Pancreas (tissue), 10 donors: ENCODE measurements around the gene CEP85L. TPM values are rescaled to one million over a fixed set of nuclear protein-coding genes. Genes with fewer than 3 reads are reported as not detected.

Source experiments
- ATAC-seq, 4 donors: fragments of 200-7000 bp; cut with Tn5 transposase; one replicate each; pipeline versions ENCODE4 v1.8.0 to v1.9.1; 2020; ENCODE audit warnings: mild to moderate bottlenecking in 4 of 4, moderate library complexity in 4 of 4
- DNase-seq, 6 donors: peaks; one replicate each; pipeline ENCODE4 v3.0.0-alpha.2; 2020
- FAIRE-seq: peaks from 2 replicates; lab custom pipeline; 2012; peaks lifted over from hg19 to GRCh38; lab: Jason Lieb, UNC
- H3K27ac ChIP-seq, 4 donors: fragments of 200-600 bp; sonication (generic); 1 replicate in 3 of 4; 2 replicates in 1 of 4; pipeline versions ENCODE4 v1.5.0 to v1.8.0; 2020
- H3K27me3 ChIP-seq, 4 donors: fragments of 200-600 bp; one replicate each; pipeline ENCODE4 v1.8.0; 2021
- H3K36me3 ChIP-seq, 3 donors: fragments of 200-600 bp; sonication (generic) in 1 of 3; one replicate each; pipeline versions ENCODE4 v1.5.0 to v1.8.0; 2020 to 2021
- H3K4me1 ChIP-seq, 3 donors: fragments of 200-600 bp; one replicate each; pipeline ENCODE4 v1.8.0; 2021
- H3K4me3 ChIP-seq, 4 donors: fragments of 200-600 bp; sonication (generic) in 2 of 4; one replicate each; pipeline versions ENCODE4 v1.5.0 to v1.8.0; 2020 to 2021
- H3K9me3 ChIP-seq, 4 donors: fragments of 200-600 bp; one replicate each; pipeline ENCODE4 v1.8.0; 2021
- CTCF ChIP-seq, 4 donors: fragments of 200-600 bp; sonication (generic) in 3 of 4; IDR thresholded peaks; one replicate each; pipeline versions ENCODE4 v1.5.0 to v1.8.0; 2021; ENCODE audit warnings: antibody characterized with exemption in 4 of 4
- WGBS, 2 donors: extraction: QIAGEN DNeasy Blood & Tissue Kit; methylation state at CpG; one replicate each; pipeline ENCODE4 v1.1.7; 2013; 5-methylcytosine and 5-hydroxymethylcytosine counted together
- intact Hi-C, 3 donors: fragments of 100-400 bp; cut with DNase I; formaldehyde crosslinking; loops; one replicate each; pipeline versions ENCODE4 v1.11.1 to v1.14.2; 2022
- polyA plus RNA-seq, 2 donors: library from polyadenylated mRNA; stranded (reverse); fragments of 200-250 nt; gene quantifications; one replicate each; pipeline ENCODE4 v1.2.3, GENCODE V29; 2013
- total RNA-seq, 6 donors: library from RNA; stranded (reverse); fragmentation: NEBNext Ultra II Directional in 4 of 6; extraction: Animal tissue kit (Norgen Biotek cat#: 25700) in 4 of 6; gene quantifications; one replicate each; pipeline versions ENCODE4 v1.2.1 to v1.2.4, GENCODE V29; 2021 to 2023
- donor health status: healthy with polysubstance abuse.
- donor health status: DM: no; HTN: no; CAD: no; lungs with moderate emphysema.
- donor health status: DM: no; HTN: no; CAD: no.
- donor health status: control.
- donor health status: control.
- donor health status: Bipolar disorder and iron deficiency.
- donor health status: DM: yes; HTN: yes; CAD: no.
- donor health status: DM: no; HTN: no; CAD: no.
- donor health status: DM: no; HTN: no; CAD: no.
- donor health status: DM: yes; HTN: yes; CAD: no.

The CEP85L gene
- total and polyA plus RNA-seq, 8 donors = 1.1 to 8.1 (median 6.1) TPM

GRCh38 chr6:118505656-118506055 lies 145.7 kb downstream of the CEP85L start:
- WGBS, 2 donors = 91 to 92% methylated on average over 2 of the region's 2 CpGs
- H3K4me3 ChIP-seq = no peak overlapping the region
- H3K27ac ChIP-seq = no peak overlapping the region
- H3K9me3 ChIP-seq = no peaks in the 10 kb centered on the region
- ATAC-seq = no peak
- intact Hi-C loops = no loop called here
- H3K4me1 ChIP-seq = no peaks in the 10 kb centered on the region
- FAIRE-seq = no peak
- no peak for DNase-seq
- no peak for TF ChIP-seq CTCF (IDR thresholded peaks at IDR 0.05)
- no peaks in the 10 kb centered on the region for H3K36me3 ChIP-seq
- no peaks in the 10 kb centered on the region for H3K27me3 ChIP-seq

DNA sequence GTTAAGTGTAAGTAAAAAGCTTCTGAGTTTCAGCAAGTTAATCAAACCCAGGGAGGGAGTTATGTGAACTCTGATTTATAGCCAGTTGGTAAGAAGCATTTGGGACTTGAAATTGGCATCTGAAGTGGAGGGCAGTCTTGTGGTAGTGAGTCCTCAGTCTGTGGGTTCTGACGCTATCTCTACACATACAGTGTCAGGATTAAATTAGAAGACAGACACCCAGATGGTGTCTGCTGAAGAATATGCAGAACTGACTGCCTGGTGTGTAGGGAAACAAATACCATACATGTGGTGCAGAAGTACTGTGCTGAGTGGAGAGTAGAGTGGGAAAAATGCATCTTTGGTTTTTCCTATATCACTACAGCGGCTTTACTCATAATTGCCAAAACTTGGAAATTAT lies 146.8 kb downstream of the CEP85L start:
- Histone ChIP-seq H3K4me1 (no peaks in the 10 kb centered on the region), H3K27ac (no peak overlapping the region), H3K36me3 (no peaks in the 10 kb centered on the region), H3K27me3 (no peaks in the 10 kb centered on the region), H3K4me3 (no peak overlapping the region), H3K9me3 (no peaks in the 10 kb centered on the region)
- intact Hi-C loops = no loop called here
- no peak for TF ChIP-seq CTCF (IDR thresholded peaks at IDR 0.05)
- FAIRE-seq (no peak), ATAC-seq (no peak), DNase-seq (no peak)
- WGBS, 2 donors = 95 to 100% methylated on average over 2 of the region's 2 CpGs

DNA sequence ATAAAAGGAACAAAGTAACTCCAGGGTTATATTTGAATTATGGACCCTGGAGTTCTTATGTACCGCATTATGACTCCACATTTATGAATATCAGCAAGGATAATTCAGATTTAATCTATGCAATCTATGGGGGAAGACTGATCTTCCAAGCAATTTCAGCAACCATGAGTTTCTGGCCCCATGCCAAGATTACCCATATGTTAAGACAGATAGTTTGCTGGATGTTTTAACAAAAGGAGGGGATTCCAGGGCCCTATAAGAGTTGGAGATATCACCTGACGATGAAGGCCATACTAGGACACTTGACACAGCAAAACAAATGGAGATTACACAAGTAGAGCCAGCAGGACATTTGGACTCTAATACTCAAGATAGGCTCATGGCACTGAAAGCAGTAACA lies 149.2 kb downstream of the CEP85L start:
- H3K9me3 ChIP-seq = no peaks in the 10 kb centered on the region
- intact Hi-C loops = no loop called here
- ATAC-seq (no peak), FAIRE-seq (no peak), DNase-seq (no peak)
- H3K27me3 ChIP-seq = no peaks in the 10 kb centered on the region
- no peak for TF ChIP-seq CTCF (IDR thresholded peaks at IDR 0.05)
- no peak overlapping the region for H3K4me3 ChIP-seq
- H3K27ac ChIP-seq = no peak overlapping the region
- no peaks in the 10 kb centered on the region for H3K4me1 ChIP-seq
- H3K36me3 ChIP-seq = no peaks in the 10 kb centered on the region
- WGBS, 2 donors = 66 to 94% methylated on average over 2 of the region's 2 CpGs

GRCh38 chr6:118501765-118502164 lies 149.6 kb downstream of the CEP85L start:
- no peaks in the 10 kb centered on the region for H3K4me1 ChIP-seq
- intact Hi-C loops = no loop called here
- H3K27me3 ChIP-seq = no peaks in the 10 kb centered on the region
- H3K36me3 ChIP-seq = no peaks in the 10 kb centered on the region
- no peak for TF ChIP-seq CTCF (IDR thresholded peaks at IDR 0.05)
- DNase-seq (no peak), ATAC-seq (peak in 2 of 4 donors; percentile 25 to 50), FAIRE-seq (no peak)
- no peak overlapping the region for H3K4me3 ChIP-seq
- no peak overlapping the region for H3K27ac ChIP-seq
- 90 to 93% methylated on average over 1 of the region's 1 CpG for WGBS, 2 donors
- H3K9me3 ChIP-seq = no peaks in the 10 kb centered on the region

- Histone ChIP-seq H3K27me3 (no peaks in the 10 kb centered on the region), H3K4me3 (no peak overlapping the region), H3K36me3 (no peaks in the 10 kb centered on the region), H3K27ac (no peak overlapping the region), H3K9me3 (no peaks in the 10 kb centered on the region), H3K4me1 (no peaks in the 10 kb centered on the region)
- FAIRE-seq (no peak), ATAC-seq (no peak), DNase-seq (peak in 2 of 6 donors; percentile 9 to 58)
- TF ChIP-seq CTCF (IDR thresholded peaks at IDR 0.05) = no peak
- intact Hi-C loops = no loop called here
- 94 to 96% methylated on average over 5 of the region's 5 CpGs for WGBS, 2 donors
These were observed 150.3 kb downstream of the CEP85L start for GRCh38 chr6:118501099-118501498.
